Brain microvascular endothelial cell (primary cell): Measurements from ENCODE around the gene TGFBR3L.
"Not testable (repeated sequence)": the region's sequence is repeated elsewhere in the genome, so short reads cannot be mapped to it uniquely, and the experiment has no call there.

Experiments
- DNase-seq: peaks from one replicate; pipeline ENCODE4 v3.0.0-alpha.2; 2020
- H3K27ac ChIP-seq: fragments of 250-450 bp; sonication (Bioruptor Pico); 2 replicates; pipeline ENCODE4 v1.5.1; 2020; ENCODE audit warnings: mild to moderate bottlenecking, moderate library complexity
- H3K27me3 ChIP-seq: fragments of 250-450 bp; sonication (Bioruptor Pico); replicated peaks from 2 replicates; pipeline ENCODE4 v1.5.1; 2020; ENCODE audit warnings: mild to moderate bottlenecking
- H3K36me3 ChIP-seq: fragments of 250-450 bp; sonication (Bioruptor Pico); replicated peaks from 2 replicates; pipeline ENCODE4 v1.5.1; 2020; ENCODE audit warnings: mild to moderate bottlenecking
- H3K4me3 ChIP-seq: 2 replicates; pipeline ENCODE4 v1.5.1; 2011; ENCODE audit warnings: low read depth, mild to moderate bottlenecking, control low read depth, low read length, moderate library complexity
- in situ Hi-C: cut with HindIII; loops from 2 replicates; pipeline ENCODE4 v1.10.0; 2017; ENCODE audit warnings: low sequenced_read_pairs, low pct_ligation_motif_present
- TF ChIP-seq, protein P1 (sequence below): IDR thresholded peaks from 2 replicates; pipeline ENCODE4 v1.5.1; 2011; ENCODE audit warnings: low read depth, mild to moderate bottlenecking, moderate library complexity, low read length, control low read depth, inconsistent platforms; ENCODE audit errors: missing control alignments

The TGFBR3L gene

DNA sequence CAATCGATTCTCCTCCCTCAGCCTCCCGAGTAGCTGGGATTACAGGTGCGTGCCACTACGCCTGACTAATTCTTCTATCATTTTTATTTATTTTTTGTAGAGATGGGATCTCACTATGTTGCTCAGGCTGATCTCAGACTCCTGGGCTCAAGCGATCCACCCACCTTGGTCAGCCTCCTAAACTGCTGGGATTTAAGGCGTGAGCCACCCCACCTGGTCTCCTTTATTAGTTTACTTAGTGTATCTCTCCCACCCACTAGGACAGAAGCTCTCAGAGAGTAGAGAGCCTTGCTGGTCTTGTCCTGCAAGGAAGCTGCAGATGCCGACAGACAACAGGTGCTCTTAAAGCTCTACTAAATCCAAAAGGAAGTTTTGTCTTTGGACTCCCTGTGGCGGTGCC lies 28.8 kb upstream of the TGFBR3L start:
- Histone ChIP-seq H3K27ac (no peak overlapping the region), H3K36me3 (no peaks in the 10 kb centered on the region), H3K4me3 (no peak overlapping the region), H3K27me3 (no peaks in the 10 kb centered on the region)
- DNase-seq = no peak
- in situ Hi-C loops = no loop called here
- TF ChIP-seq, protein P1, sequence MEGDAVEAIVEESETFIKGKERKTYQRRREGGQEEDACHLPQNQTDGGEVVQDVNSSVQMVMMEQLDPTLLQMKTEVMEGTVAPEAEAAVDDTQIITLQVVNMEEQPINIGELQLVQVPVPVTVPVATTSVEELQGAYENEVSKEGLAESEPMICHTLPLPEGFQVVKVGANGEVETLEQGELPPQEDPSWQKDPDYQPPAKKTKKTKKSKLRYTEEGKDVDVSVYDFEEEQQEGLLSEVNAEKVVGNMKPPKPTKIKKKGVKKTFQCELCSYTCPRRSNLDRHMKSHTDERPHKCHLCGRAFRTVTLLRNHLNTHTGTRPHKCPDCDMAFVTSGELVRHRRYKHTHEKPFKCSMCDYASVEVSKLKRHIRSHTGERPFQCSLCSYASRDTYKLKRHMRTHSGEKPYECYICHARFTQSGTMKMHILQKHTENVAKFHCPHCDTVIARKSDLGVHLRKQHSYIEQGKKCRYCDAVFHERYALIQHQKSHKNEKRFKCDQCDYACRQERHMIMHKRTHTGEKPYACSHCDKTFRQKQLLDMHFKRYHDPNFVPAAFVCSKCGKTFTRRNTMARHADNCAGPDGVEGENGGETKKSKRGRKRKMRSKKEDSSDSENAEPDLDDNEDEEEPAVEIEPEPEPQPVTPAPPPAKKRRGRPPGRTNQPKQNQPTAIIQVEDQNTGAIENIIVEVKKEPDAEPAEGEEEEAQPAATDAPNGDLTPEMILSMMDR = no peak

GRCh38 chr19:7887408-7888144 lies 27.1 kb upstream of the TGFBR3L start:
- Histone ChIP-seq H3K36me3 (no peaks in the 10 kb centered on the region), H3K4me3 (no peak overlapping the region), H3K27ac (no peak overlapping the region), H3K27me3 (no peaks in the 10 kb centered on the region)
- in situ Hi-C loops = no loop called here
- TF ChIP-seq, protein P1 = no peak
- DNase-seq = no peak

DNA sequence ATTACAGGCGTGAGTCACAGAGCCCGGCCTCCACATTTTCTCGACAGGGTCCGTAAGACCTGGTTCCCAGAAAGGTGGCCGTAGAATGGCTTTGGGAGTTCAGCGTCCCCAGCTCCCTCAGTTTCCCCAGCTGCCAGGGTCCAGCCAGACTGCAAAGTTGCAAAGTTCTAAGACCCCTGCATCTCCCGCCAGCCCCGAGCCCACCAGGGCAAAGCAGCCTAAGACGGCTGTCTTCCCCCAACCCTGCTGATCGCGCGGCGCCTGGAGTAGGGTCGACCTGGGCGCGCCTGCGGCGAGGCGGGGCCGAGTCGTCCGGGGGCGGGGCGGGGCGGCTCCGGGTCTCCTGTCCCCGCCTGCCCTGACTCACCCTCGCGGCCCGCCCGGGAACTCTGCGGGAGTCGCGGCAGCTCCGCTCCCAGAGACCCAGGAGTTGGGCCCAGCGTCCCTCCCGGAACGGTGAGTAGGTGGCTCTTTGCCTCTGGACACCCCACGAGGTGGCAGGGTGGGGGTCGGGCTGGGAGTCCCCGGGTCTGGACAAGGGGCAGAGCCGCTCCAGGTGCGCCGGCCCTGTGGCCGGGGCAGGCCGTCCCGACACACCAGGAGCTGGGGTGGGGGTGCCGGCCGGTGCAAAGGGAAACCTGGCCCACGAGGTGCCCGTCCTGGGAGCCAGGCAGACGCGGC lies 26.3 kb upstream of the TGFBR3L start, which contains the start of gene LRRC8E:
LRRC8E (plus strand) TSS at position 366 of the 681 bp plus-strand sequence. CDS start 7,094 bp downstream, outside the sequence.
- H3K4me3 ChIP-seq = peak within 1 kb of the TSS; percentile 68

DNA sequence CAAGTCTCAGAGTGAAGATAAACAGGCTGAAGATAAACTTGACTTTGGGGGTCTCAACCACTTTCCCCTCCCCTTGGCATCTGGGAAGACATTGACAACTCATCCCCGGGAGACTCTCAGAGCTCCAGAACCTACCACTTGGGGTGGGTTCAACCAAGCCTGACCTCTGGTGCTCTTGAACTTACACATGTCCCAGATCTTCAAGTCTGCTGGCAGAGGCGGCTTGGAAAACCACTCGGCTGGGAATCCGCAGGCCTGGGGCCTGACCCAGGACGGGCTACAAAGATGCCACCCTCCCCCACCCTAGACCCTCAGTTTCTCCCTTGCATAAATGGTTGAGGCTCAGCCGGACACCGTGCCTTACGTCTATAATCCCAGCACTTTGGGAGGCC lies 25.8 kb upstream of the TGFBR3L start:
- no peaks in the 10 kb centered on the region for H3K27me3 ChIP-seq
- H3K27ac ChIP-seq = peak overlapping the region; percentile 50
- TF ChIP-seq, protein P1 = no peak
- H3K36me3 ChIP-seq = no peaks in the 10 kb centered on the region
- peak overlapping the region; percentile 68 for H3K4me3 ChIP-seq
- DNase-seq = no peak
- in situ Hi-C loops = no loop called here

More for the DNA sequence above, 26.3 kb upstream of the TGFBR3L start, which contains the start of gene LRRC8E:
- Histone ChIP-seq H3K36me3 (no peaks in the 10 kb centered on the region), H3K27me3 (no peaks in the 10 kb centered on the region), H3K27ac (peak within 1 kb of the TSS; percentile 50)
- TF ChIP-seq, protein P1 = no peak
- peak; percentile 64 for DNase-seq
- in situ Hi-C loops = no loop called here

DNA sequence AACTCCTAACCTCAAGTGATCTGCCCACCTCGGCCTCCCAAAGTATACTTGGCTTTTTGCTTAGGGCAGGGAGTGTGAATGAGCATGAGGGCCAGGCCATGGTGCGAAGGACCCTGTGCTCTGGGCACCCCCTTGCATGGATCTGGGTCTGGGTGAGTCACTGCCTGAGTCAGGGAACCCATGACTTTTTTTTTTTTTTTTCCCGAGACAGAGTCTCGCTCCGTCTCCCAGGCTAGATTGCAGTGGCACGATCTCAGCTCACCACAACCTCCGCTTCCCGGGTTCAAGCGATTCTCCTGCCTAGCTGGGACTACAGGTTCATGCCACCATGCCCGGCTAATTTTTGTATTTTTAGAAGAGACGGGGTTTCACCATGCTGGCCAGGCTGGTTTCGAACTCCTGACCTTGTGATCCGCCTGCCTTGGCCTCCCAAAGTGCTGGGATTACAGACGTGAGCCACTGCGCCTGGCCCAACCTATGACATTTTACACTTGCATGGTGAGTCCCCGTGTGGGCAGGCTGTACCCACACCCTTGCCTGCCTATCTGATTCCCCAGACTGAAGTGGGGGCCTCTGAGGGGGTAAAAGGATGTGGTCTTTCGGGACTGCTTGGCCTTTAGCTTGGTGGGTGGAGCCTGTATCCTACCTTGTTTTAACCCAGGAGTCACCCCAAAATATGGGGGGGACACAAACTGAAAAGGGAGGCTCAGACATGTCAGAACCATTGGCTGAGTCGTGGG lies 21.1 kb upstream of the TGFBR3L start:
- peak overlapping the region; percentile 58 for H3K27ac ChIP-seq
- H3K27me3 ChIP-seq, in situ Hi-C loops, H3K4me3 ChIP-seq, H3K36me3 ChIP-seq: not testable (repeated sequence)
- DNase-seq = peak; percentile 56
